Upper lobe of left lung (tissue), 4 donors: ENCODE results near the gene MMD2.

Experiments
- CTCF ChIP-seq, 6 experiments: fragments of 450-650 bp in 4 of 6; fragments of 200-600 bp in 2 of 6; sonication (generic) in 2 of 6; IDR thresholded peaks; one replicate each; pipeline ENCODE4 v1.5.1; 2016 to 2019; ENCODE audit warnings: antibody characterized with exemption in 6 of 6
- POLR2A ChIP-seq, 4 donors: fragments of 450-650 bp; IDR thresholded peaks; one replicate each; pipeline ENCODE4 v1.5.1; 2016 to 2017; ENCODE audit warnings: antibody characterized with exemption in 4 of 4, mild to moderate bottlenecking in 2 of 4

- TF ChIP-seq CTCF (IDR thresholded peaks at IDR 0.05) (no peak), POLR2A (IDR thresholded peaks at IDR 0.05) (no peak)
These were observed 72.3 kb downstream of the MMD2 start for GRCh38 chr7:4886671-4887070.
